Ovary (tissue), 3 donors: ENCODE data around the gene KCNN1.

ENCODE experiments used
- CTCF ChIP-seq, 3 donors: fragments of 450-650 bp in 2 of 3; fragments of 200-600 bp in 1 of 3; IDR thresholded peaks; one replicate each; pipeline versions ENCODE4 v1.5.1 to v1.8.0; 2016 to 2022; ENCODE audit warnings: antibody characterized with exemption in 3 of 3, mild to moderate bottlenecking in 1 of 3
- POLR2A ChIP-seq: fragments of 450-650 bp; IDR thresholded peaks from one replicate; pipeline ENCODE4 v1.6.1; 2017; ENCODE audit warnings: antibody characterized with exemption, mild to moderate bottlenecking, moderate library complexity
- donor health status: DM: no; HTN: no; CAD: no.

- TF ChIP-seq CTCF (IDR thresholded peaks at IDR 0.05) (peak; percentile 61 to 74 (median 71)), POLR2A (peak; percentile 80)
Measured at GRCh38 chr19:17932485-17933338, 34.2 kb upstream of the KCNN1 start, which contains the start of gene CCDC124.
